ENCODE results near the gene TFAP2C. TPM values are rescaled to one million over a fixed set of nuclear protein-coding genes. Genes with fewer than 3 reads are reported as not detected.
"Not testable (repeated sequence)": the region's sequence is repeated elsewhere in the genome, so short reads cannot be mapped to it uniquely, and the experiment has no call there.

TFAP2C gene
- total RNA-seq, 3 donors from 2014 or later = 0.52 to 12.4 (median 0.75) TPM

GRCh38 chr20:56637576-56637975 is 8.5 kb downstream of the TFAP2C start:
- H3K4me3 ChIP-seq = no peak overlapping the region
- no peaks in the 10 kb centered on the region for H3K9me3 ChIP-seq
- DNase-seq = no peak
- ATAC-seq = no peak
- no peaks in the 10 kb centered on the region for H3K4me1 ChIP-seq (ENCODE audit: low read depth)
- intact Hi-C loops (cut with DNase I, micrococcal nuclease) = no loop called here
- no peaks in the 10 kb centered on the region for H3K36me3 ChIP-seq (ENCODE audit: low read depth)
- TF ChIP-seq CTCF (IDR thresholded peaks at IDR 0.05) = no peak

GRCh38 chr20:56646599-56646998 is 17.5 kb downstream of the TFAP2C start:
- DNase-seq = no peak
- no peaks in the 10 kb centered on the region for H3K4me1 ChIP-seq (ENCODE audit: low read depth)
- H3K9me3 ChIP-seq = no peaks in the 10 kb centered on the region
- H3K36me3 ChIP-seq (ENCODE audit: low read depth) = no peaks in the 10 kb centered on the region
- TF ChIP-seq CTCF (IDR thresholded peaks at IDR 0.05) = no peak
- no peak overlapping the region for H3K4me3 ChIP-seq
- ATAC-seq = no peak
- intact Hi-C loops (cut with DNase I, micrococcal nuclease) = no loop called here

- no peak for TF ChIP-seq CTCF (IDR thresholded peaks at IDR 0.05)
- H3K4me3 ChIP-seq = no peak overlapping the region
- intact Hi-C loops (cut with DNase I, micrococcal nuclease) = no loop called here
- no peak for ATAC-seq
- DNase-seq = no peak
- no peaks in the 10 kb centered on the region for H3K36me3 ChIP-seq (ENCODE audit: low read depth)
- no peaks in the 10 kb centered on the region for H3K4me1 ChIP-seq (ENCODE audit: low read depth)
- H3K9me3 ChIP-seq = no peaks in the 10 kb centered on the region
Observed at GRCh38 chr20:56653211-56653610, 24.1 kb downstream of the TFAP2C start.

GRCh38 chr20:56656632-56657031 is 27.5 kb downstream of the TFAP2C start:
- intact Hi-C loops (cut with DNase I, micrococcal nuclease) = no loop called here
- DNase-seq = no peak
- no peak overlapping the region for H3K4me3 ChIP-seq
- no peaks in the 10 kb centered on the region for H3K9me3 ChIP-seq
- no peaks in the 10 kb centered on the region for H3K36me3 ChIP-seq (ENCODE audit: low read depth)
- no peak for TF ChIP-seq CTCF (IDR thresholded peaks at IDR 0.05)
- no peaks in the 10 kb centered on the region for H3K4me1 ChIP-seq (ENCODE audit: low read depth)
- ATAC-seq = no peak

GRCh38 chr20:56657879-56658278 is 28.8 kb downstream of the TFAP2C start:
- H3K4me1 ChIP-seq (ENCODE audit: low read depth) = no peaks in the 10 kb centered on the region
- no peaks in the 10 kb centered on the region for H3K36me3 ChIP-seq (ENCODE audit: low read depth)
- no peak for DNase-seq
- TF ChIP-seq CTCF (IDR thresholded peaks at IDR 0.05) = no peak
- ATAC-seq = no peak
- H3K4me3 ChIP-seq = no peak overlapping the region
- intact Hi-C loops (cut with DNase I, micrococcal nuclease) = no loop called here
- H3K9me3 ChIP-seq = no peaks in the 10 kb centered on the region

- ATAC-seq; H3K9me3 ChIP-seq; H3K36me3 ChIP-seq (ENCODE audit: low read depth); H3K4me3 ChIP-seq; intact Hi-C loops (cut with DNase I, micrococcal nuclease); DNase-seq; H3K4me1 ChIP-seq (ENCODE audit: low read depth): not testable (repeated sequence)
Observed at GRCh38 chr20:56658341-56658947, 29.3 kb downstream of the TFAP2C start.

Data from mucosa of descending colon (tissue), 3 donors.